SU-DHL-6 (cell line): ENCODE data around the gene HDAC7.

Source experiments
- EZH2phosphoT487 ChIP-seq: fragments of 200-600 bp; sonication (generic), shearing (Covaris generic); conservative IDR thresholded peaks from 2 replicates; pipeline ENCODE4 v1.6.1; 2018; ENCODE audit warnings: mild to moderate bottlenecking, antibody characterized with exemption, low read length, moderate library complexity, mixed read lengths
- TF ChIP-seq, protein P1 (sequence below): fragments of 200-600 bp; sonication (generic); IDR thresholded peaks from one replicate; pipeline ENCODE4 v1.5.1; 2017; ENCODE audit warnings: antibody characterized with exemption, mild to moderate bottlenecking, low read length, moderate library complexity; ENCODE audit not compliant: insufficient read depth, poor library complexity, severe bottlenecking

- TF ChIP-seq EZH2phosphoT487, result no peak
- TF ChIP-seq, protein P1, sequence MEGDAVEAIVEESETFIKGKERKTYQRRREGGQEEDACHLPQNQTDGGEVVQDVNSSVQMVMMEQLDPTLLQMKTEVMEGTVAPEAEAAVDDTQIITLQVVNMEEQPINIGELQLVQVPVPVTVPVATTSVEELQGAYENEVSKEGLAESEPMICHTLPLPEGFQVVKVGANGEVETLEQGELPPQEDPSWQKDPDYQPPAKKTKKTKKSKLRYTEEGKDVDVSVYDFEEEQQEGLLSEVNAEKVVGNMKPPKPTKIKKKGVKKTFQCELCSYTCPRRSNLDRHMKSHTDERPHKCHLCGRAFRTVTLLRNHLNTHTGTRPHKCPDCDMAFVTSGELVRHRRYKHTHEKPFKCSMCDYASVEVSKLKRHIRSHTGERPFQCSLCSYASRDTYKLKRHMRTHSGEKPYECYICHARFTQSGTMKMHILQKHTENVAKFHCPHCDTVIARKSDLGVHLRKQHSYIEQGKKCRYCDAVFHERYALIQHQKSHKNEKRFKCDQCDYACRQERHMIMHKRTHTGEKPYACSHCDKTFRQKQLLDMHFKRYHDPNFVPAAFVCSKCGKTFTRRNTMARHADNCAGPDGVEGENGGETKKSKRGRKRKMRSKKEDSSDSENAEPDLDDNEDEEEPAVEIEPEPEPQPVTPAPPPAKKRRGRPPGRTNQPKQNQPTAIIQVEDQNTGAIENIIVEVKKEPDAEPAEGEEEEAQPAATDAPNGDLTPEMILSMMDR, result no peak
These were observed 8.6 kb upstream of the HDAC7 start for GRCh38 chr12:47828008-47828975.
